Progenitor cell of endocrine pancreas (in vitro differentiated cells): ENCODE data around the gene FLNC. TPM values are rescaled to one million over a fixed set of nuclear protein-coding genes. Genes with fewer than 3 reads are reported as not detected.

ENCODE experiments used
- DNase-seq: peaks from one replicate; pipeline ENCODE4 v3.0.0; 2021; ENCODE audit warnings: low spot score; ENCODE audit not compliant: unreplicated experiment
- H3K27ac Mint-ChIP-seq: 2 replicates; pipeline ENCODE4 v1.8.0; 2021; ENCODE audit warnings: mild to moderate bottlenecking, moderate library complexity, mixed read lengths
- H3K27me3 Mint-ChIP-seq: 2 replicates; pipeline ENCODE4 v1.8.0; 2021; ENCODE audit warnings: mixed read lengths
- H3K36me3 Mint-ChIP-seq: 2 replicates; pipeline ENCODE4 v1.8.0; 2022; ENCODE audit warnings: mixed read lengths; ENCODE audit not compliant: insufficient read depth
- H3K4me1 Mint-ChIP-seq: 2 replicates; pipeline ENCODE4 v1.8.0; 2021; ENCODE audit warnings: low read depth, mixed read lengths
- H3K4me3 Mint-ChIP-seq: 2 replicates; pipeline ENCODE4 v1.8.0; 2021; ENCODE audit warnings: low read depth, mild to moderate bottlenecking, moderate library complexity, mixed read lengths
- H3K9me3 Mint-ChIP-seq: 2 replicates; pipeline ENCODE4 v1.8.0; 2021; ENCODE audit warnings: low read depth, mixed read lengths
- CTCF ChIP-seq: fragments of 200-600 bp; sonication (generic); IDR thresholded peaks from one replicate; pipeline ENCODE4 v1.5.0; 2021; ENCODE audit warnings: antibody characterized with exemption, mild to moderate bottlenecking; ENCODE audit not compliant: unreplicated experiment
- total RNA-seq: library from RNA; stranded (reverse); gene quantifications from 2 replicates; pipeline ENCODE4 v1.2.1, GENCODE V29; 2021

The FLNC gene
- total RNA-seq, 1 donor from 2014 or later, result 6.9 TPM

GRCh38 chr7:128858380-128859231 lies 28.4 kb downstream of the FLNC start:
- no peaks in the 10 kb centered on the region for H3K36me3 Mint-ChIP-seq
- H3K4me3 Mint-ChIP-seq, result no peak overlapping the region
- no peak for DNase-seq
- no peaks in the 10 kb centered on the region for H3K27me3 Mint-ChIP-seq
- TF ChIP-seq CTCF, result no peak
- H3K4me1 Mint-ChIP-seq, result peaks cover 2% of the 10 kb centered on the region
- H3K9me3 Mint-ChIP-seq, result no peaks in the 10 kb centered on the region
- peak overlapping the region; percentile 47 for H3K27ac Mint-ChIP-seq

GRCh38 chr7:128859232-128860157 lies 29.3 kb downstream of the FLNC start:
- no peak for TF ChIP-seq CTCF
- H3K27me3 Mint-ChIP-seq, result no peaks in the 10 kb centered on the region
- peaks cover 1% of the 10 kb centered on the region for H3K36me3 Mint-ChIP-seq
- H3K27ac Mint-ChIP-seq, result no peak overlapping the region
- H3K4me1 Mint-ChIP-seq, result peaks cover 7% of the 10 kb centered on the region
- DNase-seq, result no peak
- no peak overlapping the region for H3K4me3 Mint-ChIP-seq
- H3K9me3 Mint-ChIP-seq, result no peaks in the 10 kb centered on the region

DNA sequence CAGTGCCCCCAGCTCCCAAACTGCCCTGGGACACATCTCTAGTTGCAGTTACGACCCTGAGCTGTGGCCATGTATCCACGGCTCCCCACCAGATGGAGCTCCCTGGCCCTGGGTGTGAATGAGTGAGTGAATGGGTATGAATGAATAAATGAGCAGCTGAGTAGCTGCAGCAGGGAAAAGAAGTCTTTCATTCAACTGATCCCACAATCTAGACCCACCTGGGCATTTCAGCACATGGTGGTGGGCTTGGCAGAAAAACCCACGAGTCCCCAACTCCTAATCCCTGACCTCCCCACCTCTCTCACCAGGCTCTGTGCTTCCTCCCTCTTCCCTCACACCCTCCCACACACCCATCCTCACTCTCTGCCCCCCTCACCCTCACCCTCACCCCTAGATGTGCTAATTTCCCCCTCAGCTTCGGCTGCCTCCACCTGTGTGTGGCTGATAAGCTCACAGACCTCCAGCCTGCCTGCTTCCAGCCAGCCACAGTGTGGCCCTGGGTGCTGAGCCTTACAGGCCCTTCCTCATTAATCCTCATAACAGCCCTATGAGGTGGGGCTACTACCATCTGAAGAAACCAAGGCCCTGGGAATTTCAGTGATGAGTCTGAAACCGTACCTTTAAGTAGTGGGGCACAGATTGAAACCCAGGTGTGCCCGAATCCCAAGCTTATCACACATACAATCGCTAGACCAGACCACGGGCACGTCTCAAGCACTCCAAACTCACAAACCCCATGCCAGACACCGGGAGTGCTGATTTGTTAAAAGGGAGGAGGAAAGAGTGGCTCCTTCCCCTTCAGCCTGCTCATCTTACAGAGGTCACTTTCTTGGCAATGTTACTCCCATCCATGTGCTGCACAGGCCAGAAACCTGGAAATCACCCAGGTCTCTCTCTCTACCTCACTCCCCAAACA lies 30.2 kb downstream of the FLNC start:
- Mint-ChIP-seq H3K27me3 (no peaks in the 10 kb centered on the region), H3K36me3 (peaks cover 5% of the 10 kb centered on the region), H3K9me3 (no peaks in the 10 kb centered on the region), H3K4me1 (peaks cover 7% of the 10 kb centered on the region), H3K27ac (no peak overlapping the region), H3K4me3 (no peak overlapping the region)
- no peak for TF ChIP-seq CTCF
- DNase-seq, result no peak

GRCh38 chr7:128861957-128862570 lies 31.9 kb downstream of the FLNC start:
- H3K9me3 Mint-ChIP-seq, result no peaks in the 10 kb centered on the region
- H3K27ac Mint-ChIP-seq, result peak overlapping the region; percentile 97
- TF ChIP-seq CTCF, result no peak
- H3K4me1 Mint-ChIP-seq, result peaks cover 9% of the 10 kb centered on the region
- peaks cover 15% of the 10 kb centered on the region for H3K36me3 Mint-ChIP-seq
- DNase-seq, result no peak
- peak overlapping the region; percentile 99 for H3K4me3 Mint-ChIP-seq
- H3K27me3 Mint-ChIP-seq, result peaks cover 5% of the 10 kb centered on the region
